ENCODE data around the gene ARL4D.

DNA sequence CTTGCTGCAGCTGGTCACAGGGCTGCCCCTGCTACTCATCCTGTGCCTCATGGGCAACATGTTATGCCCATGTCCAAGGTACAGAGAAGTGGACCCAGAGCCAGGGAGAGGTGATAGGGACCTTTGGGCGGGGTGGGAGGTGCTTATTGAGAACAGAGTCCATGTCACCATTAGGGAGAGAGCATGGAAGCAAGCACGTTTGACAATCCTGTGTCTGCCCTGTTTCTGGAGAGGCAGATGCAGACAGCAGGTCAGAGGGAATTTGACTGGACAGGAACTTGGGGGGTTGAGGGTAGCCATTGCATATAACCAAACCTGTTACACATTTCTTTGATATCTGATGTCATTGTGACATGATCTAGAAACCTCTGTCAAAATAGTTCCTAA is 14.3 kb upstream of the ARL4D start:
- TF ChIP-seq EZH2 (optimal IDR thresholded peaks at IDR 0.05; ENCODE audit: low read depth, low read length) (no peak), EZH2phosphoT487 (IDR thresholded peaks at IDR 0.05; ENCODE audit: low read length) (no peak)
- TF ChIP-seq, protein P1, sequence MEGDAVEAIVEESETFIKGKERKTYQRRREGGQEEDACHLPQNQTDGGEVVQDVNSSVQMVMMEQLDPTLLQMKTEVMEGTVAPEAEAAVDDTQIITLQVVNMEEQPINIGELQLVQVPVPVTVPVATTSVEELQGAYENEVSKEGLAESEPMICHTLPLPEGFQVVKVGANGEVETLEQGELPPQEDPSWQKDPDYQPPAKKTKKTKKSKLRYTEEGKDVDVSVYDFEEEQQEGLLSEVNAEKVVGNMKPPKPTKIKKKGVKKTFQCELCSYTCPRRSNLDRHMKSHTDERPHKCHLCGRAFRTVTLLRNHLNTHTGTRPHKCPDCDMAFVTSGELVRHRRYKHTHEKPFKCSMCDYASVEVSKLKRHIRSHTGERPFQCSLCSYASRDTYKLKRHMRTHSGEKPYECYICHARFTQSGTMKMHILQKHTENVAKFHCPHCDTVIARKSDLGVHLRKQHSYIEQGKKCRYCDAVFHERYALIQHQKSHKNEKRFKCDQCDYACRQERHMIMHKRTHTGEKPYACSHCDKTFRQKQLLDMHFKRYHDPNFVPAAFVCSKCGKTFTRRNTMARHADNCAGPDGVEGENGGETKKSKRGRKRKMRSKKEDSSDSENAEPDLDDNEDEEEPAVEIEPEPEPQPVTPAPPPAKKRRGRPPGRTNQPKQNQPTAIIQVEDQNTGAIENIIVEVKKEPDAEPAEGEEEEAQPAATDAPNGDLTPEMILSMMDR (IDR thresholded peaks at IDR 0.05; ENCODE audit: low read length), result no peak

All from MM.1S (cell line).